HEK293 (cell line): ENCODE measurements around the gene KAT2B.
A peak's percentile ranks its signal among the peaks of the same experiment; 100 is the strongest.

Source experiments
- CTCF ChIA-PET: fragments of 350-600 bp; formaldehyde crosslinking; extraction: SDS; loops from one replicate; lab custom pipeline; 2021; ENCODE audit warnings: antibody characterized with exemption; lab: Yijun Ruan, JAX
- POLR2A ChIA-PET: fragments of 300-600 bp; formaldehyde crosslinking; extraction: SDS; loops from one replicate; lab custom pipeline; 2020; ENCODE audit warnings: antibody characterized with exemption, inconsistent platforms; lab: Yijun Ruan, JAX
- H3K27ac ChIP-seq: fragments of 200-500 bp; sonication (Bioruptor generic); 2 replicates; pipeline ENCODE4 v1.5.1; 2014; ENCODE audit warnings: low read depth, low read length, control low read depth, inconsistent platforms; ENCODE audit errors: extremely low read depth
- H3K36me3 ChIP-seq, 2 experiments: fragments of 200-500 bp in 1 of 2; sonication (Bioruptor generic) in 1 of 2; 1 replicate in 1 of 2; 2 replicates in 1 of 2; pipeline ENCODE4 v1.5.1; 2014 to 2017; ENCODE audit warnings: inconsistent platforms in 2 of 2, low read length in 2 of 2; ENCODE audit not compliant: control insufficient read depth in 2 of 2, insufficient read depth in 1 of 2
- H3K4me1 ChIP-seq: fragments of 200-500 bp; sonication (Bioruptor generic); 2 replicates; pipeline ENCODE4 v1.5.1; 2014; ENCODE audit warnings: mild to moderate bottlenecking, low read length, inconsistent platforms; ENCODE audit not compliant: control insufficient read depth, insufficient read depth
- H3K4me3 ChIP-seq: 2 replicates; pipeline ENCODE4 v1.5.1; 2011; ENCODE audit warnings: low read depth, mild to moderate bottlenecking, control low read depth, low read length, moderate library complexity
- H3K9me3 ChIP-seq: fragments of 200-500 bp; sonication (Bioruptor generic); 2 replicates; pipeline ENCODE4 v1.5.1; 2014; ENCODE audit warnings: low read depth, low read length, inconsistent platforms; ENCODE audit not compliant: control insufficient read depth, insufficient read depth
- EGR2 ChIP-seq: fragments of 450-650 bp; formaldehyde crosslinking; IDR thresholded peaks from 2 replicates; pipeline ENCODE4 v1.5.1; 2016; ENCODE audit warnings: low read depth, missing biosample characterization, missing genetic modification characterization
- GLIS2 ChIP-seq: fragments of 450-650 bp; formaldehyde crosslinking; IDR thresholded peaks from 2 replicates; pipeline ENCODE4 v1.5.1; 2016; ENCODE audit warnings: missing biosample characterization, missing genetic modification characterization
- SALL2 ChIP-seq: fragments of 450-650 bp; formaldehyde crosslinking; IDR thresholded peaks from 2 replicates; pipeline ENCODE4 v1.5.0; 2017; ENCODE audit warnings: missing biosample characterization, mild to moderate bottlenecking, missing genetic modification characterization, borderline replicate concordance
- TRIM28 ChIP-seq: IDR thresholded peaks from 2 replicates; pipeline ENCODE4 v1.6.1; 2011; ENCODE audit warnings: low read length, control low read depth, borderline replicate concordance
- YY1 ChIP-seq: fragments of 450-650 bp; formaldehyde crosslinking; IDR thresholded peaks from 2 replicates; pipeline ENCODE4 v1.5.1; 2018; ENCODE audit warnings: missing biosample characterization, missing genetic modification characterization
- YY2 ChIP-seq: fragments of 450-650 bp; formaldehyde crosslinking; IDR thresholded peaks from 2 replicates; pipeline ENCODE4 v1.5.1; 2016; ENCODE audit warnings: missing biosample characterization, missing genetic modification characterization
- ZNF146 ChIP-seq: fragments of 450-650 bp; formaldehyde crosslinking; IDR thresholded peaks from 2 replicates; pipeline ENCODE4 v1.5.1; 2016; ENCODE audit warnings: missing biosample characterization, missing genetic modification characterization
- ZNF2 ChIP-seq: fragments of 450-650 bp; formaldehyde crosslinking; IDR thresholded peaks from 2 replicates; pipeline ENCODE4 v1.5.1; 2016; ENCODE audit warnings: missing biosample characterization, missing genetic modification characterization
- ZNF211 ChIP-seq: fragments of 450-650 bp; formaldehyde crosslinking; IDR thresholded peaks from 2 replicates; pipeline ENCODE4 v1.5.1; 2016; ENCODE audit warnings: low read depth, missing biosample characterization, missing genetic modification characterization
- ZNF280C ChIP-seq: fragments of 450-650 bp; formaldehyde crosslinking; IDR thresholded peaks from 2 replicates; pipeline ENCODE4 v1.5.1; 2016; ENCODE audit warnings: missing biosample characterization, missing genetic modification characterization
- ZNF677 ChIP-seq: fragments of 450-650 bp; IDR thresholded peaks from 2 replicates; pipeline ENCODE4 v1.5.0; 2018; ENCODE audit warnings: missing biosample characterization, mild to moderate bottlenecking, missing genetic modification characterization, moderate library complexity
- ZNF692 ChIP-seq: fragments of 450-650 bp; formaldehyde crosslinking; IDR thresholded peaks from 2 replicates; pipeline ENCODE4 v1.5.1; 2016; ENCODE audit warnings: missing biosample characterization, missing genetic modification characterization
- ZNF701 ChIP-seq: fragments of 450-650 bp; formaldehyde crosslinking; IDR thresholded peaks from 2 replicates; pipeline ENCODE4 v1.5.1; 2016; ENCODE audit warnings: missing biosample characterization, missing genetic modification characterization
- ZNF768 ChIP-seq: fragments of 450-650 bp; formaldehyde crosslinking; IDR thresholded peaks from 2 replicates; pipeline ENCODE4 v1.5.1; 2018; ENCODE audit warnings: missing biosample characterization, mild to moderate bottlenecking, missing genetic modification characterization
- ZNF776 ChIP-seq: fragments of 450-650 bp; formaldehyde crosslinking; IDR thresholded peaks from 2 replicates; pipeline ENCODE4 v1.5.0; 2017; ENCODE audit warnings: missing biosample characterization, missing genetic modification characterization, borderline replicate concordance
- ZNF791 ChIP-seq: fragments of 450-650 bp; formaldehyde crosslinking; IDR thresholded peaks from 2 replicates; pipeline ENCODE4 v1.5.1; 2016; ENCODE audit warnings: missing biosample characterization, missing genetic modification characterization
- TF ChIP-seq, protein P1 (sequence below): fragments of 450-650 bp; formaldehyde crosslinking; IDR thresholded peaks from 2 replicates; pipeline ENCODE4 v1.5.1; 2016; ENCODE audit warnings: missing biosample characterization, missing genetic modification characterization
- TF ChIP-seq, protein P2 (sequence below): fragments of 450-650 bp; formaldehyde crosslinking; IDR thresholded peaks from 2 replicates; pipeline ENCODE4 v1.5.1; 2016; ENCODE audit warnings: missing biosample characterization, missing genetic modification characterization

Gene KAT2B

GRCh38 chr3:20142517-20142916 lies 102.3 kb downstream of the KAT2B start:
- peaks cover 0 to 16% of the 10 kb centered on the region in 2 experiments; a peak in 2 of 3 replicates for H3K36me3 ChIP-seq
- ChIA-PET CTCF (no interaction called here), POLR2A (no interaction called here)
- no peak overlapping the region for H3K4me3 ChIP-seq
- H3K27ac ChIP-seq, result no peak overlapping the region
- H3K9me3 ChIP-seq, result no peaks in the 10 kb centered on the region
- H3K4me1 ChIP-seq, result no peaks in the 10 kb centered on the region
- TF ChIP-seq ZNF2 (tag by site-specific recombination), result no peak
- TF ChIP-seq EGR2 (tag by site-specific recombination), result no peak
- TF ChIP-seq YY1 (tag by site-specific recombination), result no peak
- no peak for TF ChIP-seq ZNF701
- TF ChIP-seq, protein P1, sequence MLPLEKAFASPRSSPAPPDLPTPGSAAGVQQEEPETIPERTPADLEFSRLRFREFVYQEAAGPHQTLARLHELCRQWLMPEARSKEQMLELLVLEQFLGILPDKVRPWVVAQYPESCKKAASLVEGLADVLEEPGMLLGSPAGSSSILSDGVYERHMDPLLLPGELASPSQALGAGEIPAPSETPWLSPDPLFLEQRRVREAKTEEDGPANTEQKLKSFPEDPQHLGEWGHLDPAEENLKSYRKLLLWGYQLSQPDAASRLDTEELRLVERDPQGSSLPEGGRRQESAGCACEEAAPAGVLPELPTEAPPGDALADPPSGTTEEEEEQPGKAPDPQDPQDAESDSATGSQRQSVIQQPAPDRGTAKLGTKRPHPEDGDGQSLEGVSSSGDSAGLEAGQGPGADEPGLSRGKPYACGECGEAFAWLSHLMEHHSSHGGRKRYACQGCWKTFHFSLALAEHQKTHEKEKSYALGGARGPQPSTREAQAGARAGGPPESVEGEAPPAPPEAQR (tag by site-specific recombination), result no peak
- no peak for TF ChIP-seq ZNF280C (tag by site-specific recombination)
- no peak for TF ChIP-seq GLIS2
- TF ChIP-seq TRIM28, result no peak
- TF ChIP-seq SALL2 (tag by site-specific recombination), result no peak
- TF ChIP-seq ZNF211 (tag by site-specific recombination), result no peak
- TF ChIP-seq ZNF776 (tag by site-specific recombination), result no peak
- no peak for TF ChIP-seq ZNF677 (tag by site-specific recombination)
- no peak for TF ChIP-seq ZNF791
- TF ChIP-seq ZNF768 (tag by site-specific recombination), result no peak
- TF ChIP-seq ZNF692, result no peak
- TF ChIP-seq, protein P2, sequence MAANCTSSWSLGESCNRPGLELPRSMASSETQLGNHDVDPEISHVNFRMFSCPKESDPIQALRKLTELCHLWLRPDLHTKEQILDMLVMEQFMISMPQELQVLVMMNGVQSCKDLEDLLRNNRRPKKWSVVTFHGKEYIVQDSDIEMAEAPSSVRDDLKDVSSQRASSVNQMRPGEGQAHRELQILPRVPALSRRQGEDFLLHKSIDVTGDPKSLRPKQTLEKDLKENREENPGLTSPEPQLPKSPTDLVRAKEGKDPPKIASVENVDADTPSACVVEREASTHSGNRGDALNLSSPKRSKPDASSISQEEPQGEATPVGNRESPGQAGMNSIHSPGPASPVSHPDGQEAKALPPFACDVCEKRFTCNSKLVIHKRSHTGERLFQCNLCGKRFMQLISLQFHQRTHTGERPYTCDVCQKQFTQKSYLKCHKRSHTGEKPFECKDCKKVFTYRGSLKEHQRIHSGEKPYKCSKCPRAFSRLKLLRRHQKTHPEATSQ (tag by site-specific recombination), result no peak

- Histone ChIP-seq H3K9me3 (no peaks in the 10 kb centered on the region), H3K27ac (no peak overlapping the region), H3K36me3 (peaks cover 0 to 23% of the 10 kb centered on the region in 2 experiments; a peak in 2 of 3 replicates), H3K4me1 (no peaks in the 10 kb centered on the region), H3K4me3 (no peak overlapping the region)
- peak; percentile 82 for TF ChIP-seq ZNF146
- TF ChIP-seq YY2, result no peak
- POLR2A ChIA-PET, result no interaction called here
- CTCF ChIA-PET, result no interaction called here
These were observed 103.3 kb downstream of the KAT2B start for GRCh38 chr3:20143519-20143918.
